A549 (cell line): ENCODE results near the gene PNPLA6.

Source experiments
- CTCF ChIP-seq: fragments of >200 bp; sonication (Bioruptor Twin); formaldehyde crosslinking; IDR thresholded peaks from 3 replicates; pipeline ENCODE4 v1.5.1; 2016
- POLR2A ChIP-seq: IDR thresholded peaks from 2 replicates; pipeline ENCODE4 v1.6.1; 2012; ENCODE audit warnings: mild to moderate bottlenecking, low read length

- TF ChIP-seq POLR2A: no peak
- no peak for TF ChIP-seq CTCF
Observed at GRCh38 chr19:7559102-7559501, 23.6 kb downstream of the PNPLA6 start.
